ENCODE results near the gene TFAP2A. TPM values are rescaled to one million over a fixed set of nuclear protein-coding genes. Genes with fewer than 3 reads are reported as not detected.

TFAP2A gene
- total and polyA plus RNA-seq, 10 of the 15 experiments (the other 5 are each of a cell fraction or from before 2014, with no cell fraction given): 0.05 to 0.46 (median 0.17) TPM; not detected in 4

GRCh38 chr6:10416863-10417641 lies 2.2 kb upstream of the TFAP2A start (continued):
- TF ChIP-seq SREBF2 (IDR thresholded peaks at IDR 0.05; ENCODE audit: low read length) (no peak), TCF7 (IDR thresholded peaks at IDR 0.05; ENCODE audit: borderline replicate concordance) (no peak), E4F1 (IDR thresholded peaks at IDR 0.05; ENCODE audit: borderline replicate concordance, partially characterized antibody) (no peak), SUPT20H (IDR thresholded peaks at IDR 0.05; ENCODE audit: borderline replicate concordance, control insufficient read depth, low read depth, low read length) (no peak), JUND (IDR thresholded peaks at IDR 0.05; ENCODE audit: low read depth, low read length) (no peak)

- H3K79me2 ChIP-seq (ENCODE audit: control insufficient read depth, insufficient read depth, low read length): no peaks in the 10 kb centered on the region
- in situ Hi-C loops (cut with MboI): no loop called here
- CTCF ChIA-PET: no interaction called here
- no peak for TF ChIP-seq HDGF (IDR thresholded peaks at IDR 0.05)
- TF ChIP-seq ZBTB11 (CRISPR knock-in tag; IDR thresholded peaks at IDR 0.05): no peak
- no peak for TF ChIP-seq POLR2AphosphoS5 (IDR thresholded peaks at IDR 0.05; ENCODE audit: low read length)
- no peak for TF ChIP-seq ZNF592 (IDR thresholded peaks at IDR 0.05)
- TF ChIP-seq ASH2L (IDR thresholded peaks at IDR 0.05; ENCODE audit: borderline replicate concordance, low read depth): no peak
- TF ChIP-seq CREB1 (IDR thresholded peaks at IDR 0.05; ENCODE audit: low read depth): no peak
- TF ChIP-seq CREM (IDR thresholded peaks at IDR 0.05; ENCODE audit: low read depth): no peak
- no peak for TF ChIP-seq RBBP5 (conservative IDR thresholded peaks at IDR 0.05)
These were observed 1.6 kb upstream of the TFAP2A start for GRCh38 chr6:10416516-10416862.

More at GRCh38 chr6:10416516-10416862, 1.6 kb upstream of the TFAP2A start:
- ChIA-PET POLR2A (no interaction called here), RAD21 (ENCODE audit: unreplicated experiment) (no interaction called here), SMC1A (ENCODE audit: uncharacterized antibody, unreplicated experiment) (interaction anchor here (1.0 to 2.1 kb wide), 2 partner anchors 9 to 50 kb away, joined by 3 to 7 read pairs; no protein-coding TSS in a partner anchor)
- Histone ChIP-seq H3K4me1 (ENCODE audit: control insufficient read depth, insufficient read depth, low read length) (peaks cover 19% of the 10 kb centered on the region), H3K9ac (ENCODE audit: control insufficient read depth, insufficient read depth, low read length) (no peak overlapping the region), H3K9me3 (replicated peaks; ENCODE audit: control insufficient read depth, insufficient read depth, low read length) (no peaks in the 10 kb centered on the region; the same call in 2 of the 3 replicates), H3K4me2 (ENCODE audit: control insufficient read depth, insufficient read depth) (no peak overlapping the region), H4K20me1 (ENCODE audit: control insufficient read depth, insufficient read depth) (no peaks in the 10 kb centered on the region), H3K4me3 (no peak overlapping the region), H3K27ac (ENCODE audit: control insufficient read depth, insufficient read depth) (no peak overlapping the region), H3K36me3 (ENCODE audit: control insufficient read depth in 2 of 2, insufficient read depth in 2 of 2, low read length in 1 of 2) (no peaks in the 10 kb centered on the region), H3K27me3 (replicated peaks in 1 of 2; ENCODE audit: control insufficient read depth in 2 of 2, insufficient read depth in 2 of 2, low read length in 1 of 2) (peaks cover 15 to 47% of the 10 kb centered on the region in 2 experiments), H2AFZ (ENCODE audit: control insufficient read depth, low read depth, low read length) (no peak overlapping the region)
- 32% methylated on average over 5 of the region's 5 CpGs for WGBS (ENCODE audit: insufficient coverage, insufficient replicate concordance, low lambda C conversion rate, missing lambda C conversion rate)
- intact Hi-C loops (cut with micrococcal nuclease; ENCODE audit: unreplicated experiment): no loop called here
- DNase-seq (ENCODE audit: low read depth, low spot score) (no peak), FAIRE-seq (no peak), ATAC-seq (no peak)
- no TSS peak for BruUV-seq (replicated peaks)
